ENCODE results near the gene LBR.

The LBR gene

DNA sequence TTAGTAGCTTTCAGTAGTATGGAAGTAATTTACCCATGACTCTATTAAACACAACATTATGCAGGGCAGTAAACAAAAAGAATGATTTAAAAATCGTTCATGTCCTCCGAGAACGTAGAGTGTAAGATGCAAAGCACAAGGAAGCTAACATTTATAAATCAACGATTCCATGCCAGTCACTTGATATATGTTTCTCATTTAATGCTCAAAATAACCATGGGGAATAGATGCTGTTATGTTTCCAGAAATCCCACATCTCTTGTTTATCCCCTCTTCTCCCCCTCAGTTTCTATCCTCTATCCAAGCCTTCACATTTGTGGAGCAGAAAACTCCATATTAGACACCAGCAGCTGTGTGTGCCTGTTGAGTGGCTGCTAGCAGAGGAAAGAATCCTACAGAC lies 52.8 kb downstream of the LBR start:
- H3F3A ChIP-seq (ENCODE audit: insufficient read depth), result peaks cover 3% of the 10 kb centered on the region; the same call in 1 of the 2 replicates
- TF ChIP-seq, protein P1, sequence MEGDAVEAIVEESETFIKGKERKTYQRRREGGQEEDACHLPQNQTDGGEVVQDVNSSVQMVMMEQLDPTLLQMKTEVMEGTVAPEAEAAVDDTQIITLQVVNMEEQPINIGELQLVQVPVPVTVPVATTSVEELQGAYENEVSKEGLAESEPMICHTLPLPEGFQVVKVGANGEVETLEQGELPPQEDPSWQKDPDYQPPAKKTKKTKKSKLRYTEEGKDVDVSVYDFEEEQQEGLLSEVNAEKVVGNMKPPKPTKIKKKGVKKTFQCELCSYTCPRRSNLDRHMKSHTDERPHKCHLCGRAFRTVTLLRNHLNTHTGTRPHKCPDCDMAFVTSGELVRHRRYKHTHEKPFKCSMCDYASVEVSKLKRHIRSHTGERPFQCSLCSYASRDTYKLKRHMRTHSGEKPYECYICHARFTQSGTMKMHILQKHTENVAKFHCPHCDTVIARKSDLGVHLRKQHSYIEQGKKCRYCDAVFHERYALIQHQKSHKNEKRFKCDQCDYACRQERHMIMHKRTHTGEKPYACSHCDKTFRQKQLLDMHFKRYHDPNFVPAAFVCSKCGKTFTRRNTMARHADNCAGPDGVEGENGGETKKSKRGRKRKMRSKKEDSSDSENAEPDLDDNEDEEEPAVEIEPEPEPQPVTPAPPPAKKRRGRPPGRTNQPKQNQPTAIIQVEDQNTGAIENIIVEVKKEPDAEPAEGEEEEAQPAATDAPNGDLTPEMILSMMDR (IDR thresholded peaks at IDR 0.05; ENCODE audit: insufficient read depth, low read length, poor library complexity, severe bottlenecking), result no peak
- TF ChIP-seq EZH2phosphoT487 (conservative IDR thresholded peaks at IDR 0.05; ENCODE audit: low read length), result no peak
- H4K20me1 ChIP-seq (ENCODE audit: low read depth, low read length), result no peaks in the 10 kb centered on the region
- no peaks in the 10 kb centered on the region for H3K27me3 ChIP-seq (ENCODE audit: low read length)
- no peak overlapping the region for H3K9ac ChIP-seq (ENCODE audit: low read length)
- no peaks in the 10 kb centered on the region for H3K9me3 ChIP-seq (ENCODE audit: insufficient read depth, low read length)
- no peak overlapping the region for H2AFZ ChIP-seq (ENCODE audit: low read depth, low read length, severe bottlenecking)
- H3K36me3 ChIP-seq (ENCODE audit: low read length), result no peaks in the 10 kb centered on the region
- H3K4me3 ChIP-seq (ENCODE audit: insufficient read depth, low read length, poor library complexity, severe bottlenecking), result no peak overlapping the region
- no peaks in the 10 kb centered on the region for H3K9me2 ChIP-seq (replicated peaks; ENCODE audit: insufficient read depth, low read length)
- no peaks in the 10 kb centered on the region for H3K79me2 ChIP-seq (ENCODE audit: insufficient read depth, low read length)
- H3K27ac ChIP-seq (ENCODE audit: low read depth, low read length), result no peak overlapping the region
- no peak overlapping the region for H3K4me2 ChIP-seq (ENCODE audit: low read depth, low read length, poor library complexity, severe bottlenecking)

DNA sequence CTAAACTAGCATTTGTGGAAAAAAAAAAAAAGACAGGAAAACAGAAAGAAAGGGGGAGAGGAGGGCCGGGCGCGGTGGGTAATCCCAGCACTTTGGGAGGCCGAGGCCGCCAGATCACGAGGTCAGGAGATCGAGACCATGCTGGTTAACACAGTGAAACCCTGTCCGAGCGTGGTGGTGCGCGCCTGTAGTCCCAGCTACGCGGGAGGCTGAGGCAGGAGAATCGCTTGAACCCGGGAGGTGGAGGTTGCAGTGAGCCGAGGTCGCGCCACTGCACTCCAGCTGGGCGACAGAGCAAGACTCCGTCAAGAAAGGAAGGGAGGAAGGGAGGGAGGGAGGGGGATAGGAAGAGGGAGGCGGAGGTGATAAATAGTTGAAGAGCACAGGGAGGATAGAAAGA lies 54.7 kb downstream of the LBR start:
- H3K36me3 ChIP-seq (ENCODE audit: low read length), result no peaks in the 10 kb centered on the region
- H2AFZ ChIP-seq (ENCODE audit: low read depth, low read length, severe bottlenecking), result no peak overlapping the region
- H3K4me2 ChIP-seq (ENCODE audit: low read depth, low read length, poor library complexity, severe bottlenecking), result no peak overlapping the region
- no peak overlapping the region for H3K27ac ChIP-seq (ENCODE audit: low read depth, low read length)
- H3K9me2 ChIP-seq (replicated peaks; ENCODE audit: insufficient read depth, low read length), result no peaks in the 10 kb centered on the region
- no peaks in the 10 kb centered on the region for H3K27me3 ChIP-seq (ENCODE audit: low read length)
- H3K9ac ChIP-seq (ENCODE audit: low read length), result no peak overlapping the region
- TF ChIP-seq EZH2phosphoT487 (conservative IDR thresholded peaks at IDR 0.05; ENCODE audit: low read length), result no peak
- TF ChIP-seq, protein P1 (IDR thresholded peaks at IDR 0.05; ENCODE audit: insufficient read depth, low read length, poor library complexity, severe bottlenecking), result no peak
- no peaks in the 10 kb centered on the region for H3K9me3 ChIP-seq (ENCODE audit: insufficient read depth, low read length)
- H3K4me3 ChIP-seq (ENCODE audit: insufficient read depth, low read length, poor library complexity, severe bottlenecking), result no peak overlapping the region
- H3K79me2 ChIP-seq (ENCODE audit: insufficient read depth, low read length), result no peaks in the 10 kb centered on the region
- no peaks in the 10 kb centered on the region for H4K20me1 ChIP-seq (ENCODE audit: low read depth, low read length)
- peaks cover 3% of the 10 kb centered on the region; the same call in 1 of the 2 replicates for H3F3A ChIP-seq (ENCODE audit: insufficient read depth)

DNA sequence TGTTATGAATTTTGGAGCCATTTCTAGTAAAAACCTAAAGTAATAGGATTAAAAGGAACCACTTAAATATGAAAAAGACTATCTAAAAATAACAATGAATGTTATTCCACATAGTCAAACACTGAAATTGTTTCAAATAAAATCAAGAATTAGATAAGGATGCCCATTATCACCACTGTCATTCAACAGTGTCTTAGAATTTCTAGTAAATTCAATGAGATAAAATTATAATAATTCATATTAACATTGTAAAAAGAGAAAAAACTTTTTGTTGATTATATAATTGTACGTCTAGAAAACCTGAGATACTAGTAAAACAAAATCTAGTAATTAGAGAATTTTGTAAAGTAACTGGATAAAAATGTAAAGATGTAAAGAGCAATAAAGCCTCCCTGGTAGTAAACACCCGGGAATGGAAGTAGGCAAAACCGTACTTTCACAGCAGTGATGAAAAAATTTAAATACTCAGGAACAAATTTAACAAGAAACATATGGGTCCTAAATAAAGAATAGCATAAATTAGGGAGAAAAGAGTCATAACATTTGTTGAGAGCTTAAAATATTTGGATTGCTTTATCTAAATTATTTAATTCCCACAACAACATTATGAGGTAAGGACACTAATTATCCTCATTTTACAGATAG lies 56.4 kb downstream of the LBR start:
- Histone ChIP-seq H3K27ac (ENCODE audit: low read depth, low read length) (no peak overlapping the region), H4K20me1 (ENCODE audit: low read depth, low read length) (no peaks in the 10 kb centered on the region), H3K9ac (ENCODE audit: low read length) (no peak overlapping the region), H3K9me2 (replicated peaks; ENCODE audit: insufficient read depth, low read length) (no peaks in the 10 kb centered on the region), H3K36me3 (ENCODE audit: low read length) (no peaks in the 10 kb centered on the region), H2AFZ (ENCODE audit: low read depth, low read length, severe bottlenecking) (no peak overlapping the region), H3K4me3 (ENCODE audit: insufficient read depth, low read length, poor library complexity, severe bottlenecking) (no peak overlapping the region), H3K79me2 (ENCODE audit: insufficient read depth, low read length) (no peaks in the 10 kb centered on the region), H3K27me3 (ENCODE audit: low read length) (no peaks in the 10 kb centered on the region), H3F3A (ENCODE audit: insufficient read depth) (peaks cover 3% of the 10 kb centered on the region; the same call in 1 of the 2 replicates), H3K9me3 (ENCODE audit: insufficient read depth, low read length) (no peaks in the 10 kb centered on the region), H3K4me2 (ENCODE audit: low read depth, low read length, poor library complexity, severe bottlenecking) (no peak overlapping the region)
- TF ChIP-seq, protein P1 (IDR thresholded peaks at IDR 0.05; ENCODE audit: insufficient read depth, low read length, poor library complexity, severe bottlenecking), result no peak
- no peak for TF ChIP-seq EZH2phosphoT487 (conservative IDR thresholded peaks at IDR 0.05; ENCODE audit: low read length)
